Measurements from ENCODE around the gene ZNF792.
"Not testable (repeated sequence)": the region's sequence is repeated elsewhere in the genome, so short reads cannot be mapped to it uniquely, and the experiment has no call there.

Gene ZNF792

DNA sequence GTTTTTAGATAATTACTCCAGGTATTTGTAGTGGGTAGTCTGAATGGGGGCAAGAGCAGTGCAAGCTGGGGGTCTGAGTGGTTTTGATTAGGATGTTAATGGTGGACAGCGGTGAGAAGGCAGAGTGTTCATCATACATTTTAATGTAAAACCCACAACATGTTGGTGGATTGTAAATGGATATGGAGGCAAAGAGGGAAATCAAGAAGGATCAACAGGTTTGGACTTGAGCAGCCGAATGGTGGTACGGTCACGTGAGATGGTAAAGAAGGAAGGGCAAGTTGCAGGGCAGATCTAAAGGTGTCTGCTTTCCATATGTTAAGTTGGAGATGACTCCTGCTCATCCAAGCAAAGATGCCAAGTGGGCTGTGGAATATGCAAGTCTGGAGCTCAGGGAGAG lies 27.8 kb downstream of the ZNF792 start:
- H3K4me3 ChIP-seq (ENCODE audit: low read depth, low read length) = no peak overlapping the region
- DNase-seq (ENCODE audit: low read depth) = no peak
- TF ChIP-seq, protein P1, sequence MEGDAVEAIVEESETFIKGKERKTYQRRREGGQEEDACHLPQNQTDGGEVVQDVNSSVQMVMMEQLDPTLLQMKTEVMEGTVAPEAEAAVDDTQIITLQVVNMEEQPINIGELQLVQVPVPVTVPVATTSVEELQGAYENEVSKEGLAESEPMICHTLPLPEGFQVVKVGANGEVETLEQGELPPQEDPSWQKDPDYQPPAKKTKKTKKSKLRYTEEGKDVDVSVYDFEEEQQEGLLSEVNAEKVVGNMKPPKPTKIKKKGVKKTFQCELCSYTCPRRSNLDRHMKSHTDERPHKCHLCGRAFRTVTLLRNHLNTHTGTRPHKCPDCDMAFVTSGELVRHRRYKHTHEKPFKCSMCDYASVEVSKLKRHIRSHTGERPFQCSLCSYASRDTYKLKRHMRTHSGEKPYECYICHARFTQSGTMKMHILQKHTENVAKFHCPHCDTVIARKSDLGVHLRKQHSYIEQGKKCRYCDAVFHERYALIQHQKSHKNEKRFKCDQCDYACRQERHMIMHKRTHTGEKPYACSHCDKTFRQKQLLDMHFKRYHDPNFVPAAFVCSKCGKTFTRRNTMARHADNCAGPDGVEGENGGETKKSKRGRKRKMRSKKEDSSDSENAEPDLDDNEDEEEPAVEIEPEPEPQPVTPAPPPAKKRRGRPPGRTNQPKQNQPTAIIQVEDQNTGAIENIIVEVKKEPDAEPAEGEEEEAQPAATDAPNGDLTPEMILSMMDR (IDR thresholded peaks at IDR 0.05; ENCODE audit: insufficient read depth, low read depth, low read length, missing control alignments) = no peak

DNA sequence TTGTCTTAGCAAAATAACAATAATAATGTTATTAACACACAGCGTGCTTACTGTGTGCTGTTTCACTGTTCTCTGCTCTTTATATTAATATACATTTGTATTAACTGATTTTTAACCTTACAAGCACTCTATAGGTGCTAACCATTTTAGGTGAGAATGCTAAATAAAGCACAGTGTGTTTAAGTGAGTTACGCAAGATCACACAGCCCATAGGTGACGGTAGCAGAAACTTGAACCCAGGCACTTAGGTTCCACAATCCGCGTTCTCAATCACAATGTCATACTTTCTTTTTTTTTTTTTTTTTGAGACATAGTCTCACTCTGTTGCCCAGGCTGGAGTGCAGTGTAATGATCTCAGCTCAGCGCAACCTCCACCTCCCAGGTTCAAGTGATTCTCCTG lies 31.5 kb downstream of the ZNF792 start:
- TF ChIP-seq, protein P1 (IDR thresholded peaks at IDR 0.05; ENCODE audit: insufficient read depth, low read depth, low read length, missing control alignments) = no peak

DNA sequence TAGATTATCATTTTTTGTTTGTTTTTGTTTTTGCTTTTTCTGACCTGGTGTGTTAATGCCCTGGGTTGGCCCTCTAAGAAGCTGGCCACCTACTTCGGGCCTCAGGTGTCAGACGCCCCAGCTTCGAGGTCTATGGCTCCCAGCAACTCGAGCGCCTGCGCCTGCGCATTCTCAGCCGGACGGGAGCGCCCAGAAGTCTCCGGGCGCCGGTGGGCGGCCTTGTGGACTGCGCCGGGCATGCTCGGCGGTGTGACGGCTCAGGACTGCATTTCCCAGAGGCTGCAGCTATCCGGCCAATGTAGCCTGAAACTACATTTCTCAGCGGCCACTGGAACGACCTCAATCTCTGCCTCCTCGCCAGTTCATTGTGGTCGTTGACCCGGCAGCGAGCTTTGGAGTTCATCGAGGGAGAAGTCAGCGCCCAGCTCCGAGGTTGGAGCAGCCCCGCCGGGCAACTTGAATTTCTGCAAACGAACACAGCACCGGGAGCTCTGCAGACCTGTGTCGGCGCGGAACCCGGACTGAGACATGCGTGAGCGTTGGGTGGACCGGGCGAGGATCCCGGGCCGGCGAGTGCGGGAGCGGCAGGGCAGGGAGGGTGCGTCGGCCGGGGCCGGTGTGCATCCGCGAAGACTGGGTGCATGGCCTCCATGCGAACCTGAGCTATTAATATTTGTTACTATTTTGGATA lies 37.2 kb downstream of the ZNF792 start, which contains the start of gene ZNF30:
Gene ZNF30 (plus strand): TSS at position 219 of the 691 bp plus-strand sequence. CDS start 3,045 bp downstream, outside the sequence.
- peak within 1 kb of the TSS; percentile 63 for H3K4me3 ChIP-seq (ENCODE audit: low read depth, low read length)
- TF ChIP-seq, protein P1 (IDR thresholded peaks at IDR 0.05; ENCODE audit: insufficient read depth, low read depth, low read length, missing control alignments) = no peak
- DNase-seq (ENCODE audit: low read depth) = peak; percentile 90

More for the DNA sequence above, 31.5 kb downstream of the ZNF792 start:
- DNase-seq (ENCODE audit: low read depth) = no peak
- no peak overlapping the region for H3K4me3 ChIP-seq (ENCODE audit: low read depth, low read length)

DNA sequence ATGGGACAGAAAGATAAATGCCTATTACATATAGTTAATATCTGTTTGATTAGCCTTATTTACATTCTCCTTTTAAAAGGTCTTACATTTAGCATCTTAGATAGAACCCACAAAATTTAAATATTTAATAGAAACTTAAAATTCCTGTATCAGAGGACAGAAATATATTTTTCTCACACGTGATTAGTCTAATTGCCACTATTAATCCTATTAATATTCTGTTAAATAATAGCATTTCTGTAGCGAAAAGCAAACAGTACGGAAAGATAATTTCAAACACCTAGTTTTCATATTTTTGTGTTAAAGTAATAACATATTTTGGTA lies 37.7 kb downstream of the ZNF792 start:
- TF ChIP-seq, protein P1 (IDR thresholded peaks at IDR 0.05; ENCODE audit: insufficient read depth, low read depth, low read length, missing control alignments) = no peak
- DNase-seq (ENCODE audit: low read depth) = no peak
- peak overlapping the region; percentile 63 for H3K4me3 ChIP-seq (ENCODE audit: low read depth, low read length)

DNA sequence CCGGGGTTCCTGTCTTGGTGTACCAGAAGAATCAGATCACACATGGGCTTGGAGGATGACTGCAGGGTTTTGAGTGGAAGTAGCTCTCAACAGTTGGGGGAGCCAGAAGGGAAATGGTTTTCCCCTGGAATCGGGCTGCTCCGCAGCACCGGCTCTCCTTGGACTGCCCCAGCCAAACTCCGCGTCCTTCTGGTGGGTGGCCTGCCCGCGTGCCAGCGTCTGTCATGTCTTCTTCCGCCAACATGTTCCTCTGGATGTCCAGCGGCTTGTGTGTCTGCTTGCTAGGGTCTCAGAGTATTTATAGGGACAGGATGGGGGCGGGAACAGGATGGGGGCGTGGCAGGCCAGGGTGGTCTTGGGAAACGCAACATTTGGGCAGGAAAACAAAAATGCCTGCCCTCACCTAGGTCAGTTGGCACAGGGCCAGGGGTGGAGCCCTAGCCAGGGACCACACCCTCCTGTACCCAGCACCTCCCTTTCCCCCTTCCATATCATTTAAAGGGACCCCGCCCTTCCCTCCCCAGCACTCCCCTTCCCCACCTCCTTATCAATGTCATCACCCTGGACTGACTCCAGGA lies 38.7 kb downstream of the ZNF792 start:
- no peak for DNase-seq (ENCODE audit: low read depth)
- no peak overlapping the region for H3K4me3 ChIP-seq (ENCODE audit: low read depth, low read length)
- TF ChIP-seq, protein P1 (IDR thresholded peaks at IDR 0.05; ENCODE audit: insufficient read depth, low read depth, low read length, missing control alignments) = no peak

DNA sequence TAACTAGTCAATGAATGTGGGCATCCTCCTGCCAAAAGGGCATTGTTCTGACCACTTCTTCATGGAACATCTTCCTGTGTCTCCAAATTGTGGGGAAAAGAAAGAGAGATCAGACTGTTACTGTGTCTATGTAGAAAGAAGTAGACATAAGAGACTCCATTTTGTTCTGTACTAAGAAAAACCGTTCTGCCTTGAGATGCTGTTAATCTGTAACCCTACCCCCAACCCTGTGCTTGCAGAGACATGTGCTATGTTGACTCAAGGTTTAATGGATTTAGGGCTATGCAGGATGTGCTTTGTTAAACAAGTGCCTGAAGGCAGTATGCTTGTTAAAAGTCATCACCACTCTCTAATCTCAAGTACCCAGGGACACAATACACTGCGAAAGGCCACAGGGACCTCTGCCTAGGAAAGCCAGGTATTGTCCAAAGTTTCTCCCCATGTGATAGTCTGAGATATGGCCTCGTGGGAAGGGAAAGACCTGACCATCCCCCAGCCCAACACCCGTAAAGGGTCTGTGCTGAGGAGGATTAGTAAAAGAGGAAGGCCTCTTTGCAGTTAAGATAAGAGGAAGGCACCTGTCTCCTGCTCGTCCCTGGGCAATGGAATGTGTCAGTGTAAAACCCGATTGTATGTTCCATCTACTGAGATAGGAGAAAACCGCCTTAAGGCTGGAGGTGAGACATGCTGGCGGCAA lies 43.8 kb downstream of the ZNF792 start:
- DNase-seq (ENCODE audit: low read depth); H3K4me3 ChIP-seq (ENCODE audit: low read depth, low read length): not testable (repeated sequence)

DNA sequence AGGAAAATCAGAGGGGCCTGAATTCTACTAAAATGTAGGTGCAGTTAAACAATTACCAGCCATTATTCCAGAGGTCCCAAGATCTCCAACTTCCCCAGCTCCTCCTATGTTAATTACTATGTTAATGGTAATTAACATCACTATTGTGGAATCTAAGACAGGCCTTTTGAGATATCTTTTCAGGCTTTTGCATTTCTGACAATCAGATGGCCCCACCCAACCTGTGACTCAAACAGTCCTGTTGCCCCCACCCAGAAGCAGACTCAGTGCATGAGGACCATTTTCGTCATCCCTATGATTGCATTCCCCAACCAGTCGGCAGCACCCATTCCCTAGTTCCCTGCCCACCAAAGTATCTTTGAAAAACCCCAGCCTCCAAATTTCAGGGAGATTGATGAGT lies 45.8 kb downstream of the ZNF792 start:
- DNase-seq (ENCODE audit: low read depth) = no peak
- H3K4me3 ChIP-seq (ENCODE audit: low read depth, low read length) = no peak overlapping the region
- TF ChIP-seq, protein P1 (IDR thresholded peaks at IDR 0.05; ENCODE audit: insufficient read depth, low read depth, low read length, missing control alignments) = no peak

DNA sequence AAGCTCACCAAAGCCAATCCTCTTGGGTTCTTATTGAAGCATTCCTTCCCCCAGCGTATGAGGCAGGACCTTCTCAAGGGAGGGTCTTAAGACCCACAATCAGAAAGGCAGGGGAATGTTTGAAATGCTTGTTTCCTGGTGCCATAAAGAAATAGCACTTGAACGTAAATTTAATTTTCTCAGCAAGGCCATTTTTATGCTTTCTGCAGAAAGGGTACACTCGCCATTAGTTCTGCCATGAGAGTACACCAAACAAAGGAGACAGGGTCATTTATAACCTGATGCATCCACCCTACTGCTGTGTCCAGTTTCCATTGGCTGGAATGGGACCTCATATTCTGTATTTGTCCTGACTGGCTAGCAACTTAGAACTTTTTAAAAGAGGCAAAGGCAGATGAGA lies 46.9 kb downstream of the ZNF792 start:
- not testable (repeated sequence) for H3K4me3 ChIP-seq (ENCODE audit: low read depth, low read length); DNase-seq (ENCODE audit: low read depth)
